Endothelial cell (in vitro differentiated cells): Measurements from ENCODE around the gene DTX3L. TPM values are rescaled to one million over a fixed set of nuclear protein-coding genes. Genes with fewer than 3 reads are reported as not detected.

Source experiments
- DNase-seq: peaks from one replicate; pipeline ENCODE4 v3.0.0; 2021; ENCODE audit warnings: low spot score
- H3K27ac Mint-ChIP-seq: one replicate; pipeline ENCODE4 v1.8.0; 2021; ENCODE audit warnings: mixed read lengths, inconsistent platforms; ENCODE audit not compliant: unreplicated experiment
- H3K27me3 Mint-ChIP-seq: one replicate; pipeline ENCODE4 v1.8.0; 2021; ENCODE audit warnings: mild to moderate bottlenecking, moderate library complexity, mixed read lengths, inconsistent platforms; ENCODE audit not compliant: unreplicated experiment
- H3K36me3 Mint-ChIP-seq: one replicate; pipeline ENCODE4 v1.8.0; 2021; ENCODE audit warnings: mild to moderate bottlenecking, low read depth, mixed read lengths, inconsistent platforms; ENCODE audit not compliant: unreplicated experiment
- H3K4me1 Mint-ChIP-seq: one replicate; pipeline ENCODE4 v1.8.0; 2021; ENCODE audit warnings: mild to moderate bottlenecking, mixed read lengths, inconsistent platforms; ENCODE audit not compliant: unreplicated experiment
- H3K4me3 Mint-ChIP-seq: one replicate; pipeline ENCODE4 v1.8.0; 2021; ENCODE audit warnings: mild to moderate bottlenecking, mixed read lengths, inconsistent platforms; ENCODE audit not compliant: unreplicated experiment
- H3K9me3 Mint-ChIP-seq: one replicate; pipeline ENCODE4 v1.8.0; 2021; ENCODE audit warnings: mixed read lengths, inconsistent platforms; ENCODE audit not compliant: unreplicated experiment
- total RNA-seq: library from RNA; stranded (reverse); fragmentation: NEBNext Ultra II Directional; extraction: Animal tissue kit (Norgen Biotek cat#: 25700); gene quantifications from one replicate; pipeline ENCODE4 v1.2.1, GENCODE V29; 2021; ENCODE audit not compliant: unreplicated experiment
- TF ChIP-seq, protein P1 (sequence below): fragments of 200-600 bp; sonication (generic); IDR thresholded peaks from one replicate; pipeline ENCODE4 v1.5.0; 2021; ENCODE audit warnings: antibody characterized with exemption; ENCODE audit not compliant: unreplicated experiment

The DTX3L gene
- total RNA-seq, 1 donor from 2014 or later = 6.0 TPM

DNA sequence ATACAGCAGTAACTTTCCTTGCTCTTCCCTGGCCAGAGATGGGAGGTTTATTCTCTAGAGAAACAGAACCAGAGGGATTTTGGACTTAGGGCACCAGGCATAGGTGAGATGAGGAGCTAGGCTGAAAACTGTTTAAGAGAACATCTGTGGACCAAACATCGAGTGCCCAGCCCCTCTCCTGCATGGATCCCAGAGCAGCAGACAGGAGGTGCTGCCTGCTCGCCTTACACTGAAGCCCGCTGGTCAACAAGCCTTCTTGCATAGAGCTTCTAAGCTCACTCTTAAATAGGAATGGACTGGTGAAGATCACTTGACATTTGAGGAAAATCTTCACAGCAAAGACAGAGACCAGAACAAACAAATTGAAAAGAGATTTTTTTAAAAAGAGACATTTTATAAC is 54.5 kb downstream of the DTX3L start:
- Mint-ChIP-seq H3K4me1 (no peaks in the 10 kb centered on the region), H3K27ac (no peak overlapping the region), H3K27me3 (no peaks in the 10 kb centered on the region), H3K36me3 (no peaks in the 10 kb centered on the region), H3K4me3 (no peak overlapping the region), H3K9me3 (no peaks in the 10 kb centered on the region)
- no peak for DNase-seq
- TF ChIP-seq, protein P1, sequence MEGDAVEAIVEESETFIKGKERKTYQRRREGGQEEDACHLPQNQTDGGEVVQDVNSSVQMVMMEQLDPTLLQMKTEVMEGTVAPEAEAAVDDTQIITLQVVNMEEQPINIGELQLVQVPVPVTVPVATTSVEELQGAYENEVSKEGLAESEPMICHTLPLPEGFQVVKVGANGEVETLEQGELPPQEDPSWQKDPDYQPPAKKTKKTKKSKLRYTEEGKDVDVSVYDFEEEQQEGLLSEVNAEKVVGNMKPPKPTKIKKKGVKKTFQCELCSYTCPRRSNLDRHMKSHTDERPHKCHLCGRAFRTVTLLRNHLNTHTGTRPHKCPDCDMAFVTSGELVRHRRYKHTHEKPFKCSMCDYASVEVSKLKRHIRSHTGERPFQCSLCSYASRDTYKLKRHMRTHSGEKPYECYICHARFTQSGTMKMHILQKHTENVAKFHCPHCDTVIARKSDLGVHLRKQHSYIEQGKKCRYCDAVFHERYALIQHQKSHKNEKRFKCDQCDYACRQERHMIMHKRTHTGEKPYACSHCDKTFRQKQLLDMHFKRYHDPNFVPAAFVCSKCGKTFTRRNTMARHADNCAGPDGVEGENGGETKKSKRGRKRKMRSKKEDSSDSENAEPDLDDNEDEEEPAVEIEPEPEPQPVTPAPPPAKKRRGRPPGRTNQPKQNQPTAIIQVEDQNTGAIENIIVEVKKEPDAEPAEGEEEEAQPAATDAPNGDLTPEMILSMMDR = no peak

- Mint-ChIP-seq H3K9me3 (no peaks in the 10 kb centered on the region), H3K4me1 (no peaks in the 10 kb centered on the region), H3K4me3 (no peak overlapping the region), H3K27me3 (no peaks in the 10 kb centered on the region), H3K36me3 (no peaks in the 10 kb centered on the region), H3K27ac (no peak overlapping the region)
- no peak for DNase-seq
- TF ChIP-seq, protein P1 = no peak
Observed at GRCh38 chr3:122619040-122619439, 54.9 kb downstream of the DTX3L start.

- no peak for DNase-seq
- Mint-ChIP-seq H3K4me3 (no peak overlapping the region), H3K27me3 (no peaks in the 10 kb centered on the region), H3K4me1 (no peaks in the 10 kb centered on the region), H3K36me3 (no peaks in the 10 kb centered on the region), H3K27ac (no peak overlapping the region), H3K9me3 (no peaks in the 10 kb centered on the region)
- TF ChIP-seq, protein P1 = no peak
Observed at GRCh38 chr3:122620399-122620798, 56.3 kb downstream of the DTX3L start.

DNA sequence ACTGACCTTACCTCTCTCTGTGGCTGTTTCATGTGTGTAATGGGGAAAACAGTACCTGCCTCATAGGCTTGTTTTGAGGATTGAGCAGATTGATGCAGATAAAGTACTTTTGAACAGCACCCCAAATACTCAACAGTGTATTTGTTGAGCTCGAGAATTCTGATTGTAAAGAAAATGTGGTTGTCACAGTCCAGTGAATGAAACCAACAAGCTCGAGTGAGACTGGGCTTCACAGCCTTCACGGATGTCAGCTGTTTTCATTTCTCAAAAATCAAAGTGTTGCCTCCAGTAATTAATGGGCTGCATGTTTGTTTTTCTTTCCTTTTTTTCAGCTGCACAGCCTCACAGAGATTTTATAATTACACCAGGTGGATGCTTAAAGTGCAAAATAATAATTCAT is 57.0 kb downstream of the DTX3L start:
- DNase-seq = no peak
- Mint-ChIP-seq H3K4me3 (no peak overlapping the region), H3K36me3 (no peaks in the 10 kb centered on the region), H3K27ac (no peak overlapping the region), H3K9me3 (no peaks in the 10 kb centered on the region), H3K4me1 (no peaks in the 10 kb centered on the region), H3K27me3 (no peaks in the 10 kb centered on the region)
- TF ChIP-seq, protein P1 = no peak

- TF ChIP-seq, protein P1 = no peak
- H3K4me1 Mint-ChIP-seq = peaks cover 5% of the 10 kb centered on the region
- H3K9me3 Mint-ChIP-seq = no peaks in the 10 kb centered on the region
- no peak for DNase-seq
- H3K27me3 Mint-ChIP-seq = no peaks in the 10 kb centered on the region
- H3K36me3 Mint-ChIP-seq = no peaks in the 10 kb centered on the region
- no peak overlapping the region for H3K4me3 Mint-ChIP-seq
- H3K27ac Mint-ChIP-seq = no peak overlapping the region
Observed at GRCh38 chr3:122623031-122623829, 59.1 kb downstream of the DTX3L start.

Other genes with a start within 250 kb of the DTX3L start
- gene CSTA, start 239.1 kb upstream of the DTX3L start, total RNA-seq = not detected
- 33.2 TPM for gene MIX23, start 181.1 kb upstream of the DTX3L start, total RNA-seq
- gene FAM162A, start 180.2 kb upstream of the DTX3L start, total RNA-seq = 22.5 TPM
- gene WDR5B, start 148.3 kb upstream of the DTX3L start, total RNA-seq = 3.1 TPM
- 87.2 TPM for gene KPNA1, start 49.4 kb upstream of the DTX3L start, total RNA-seq
- gene PARP9, start within 50 bp of the DTX3L start, total RNA-seq = 2.7 TPM
- 0.36 TPM for gene PARP15, start 13.3 kb downstream of the DTX3L start, total RNA-seq
- gene PARP14, start 116.5 kb downstream of the DTX3L start, total RNA-seq = 41.9 TPM
- gene HSPBAP1, start 229.5 kb downstream of the DTX3L start, total RNA-seq = 11.6 TPM
- gene SLC49A4, start 230.7 kb downstream of the DTX3L start, total RNA-seq = 10.2 TPM